ENCODE measurements around the gene JMJD8.

Gene JMJD8

GRCh38 chr16:674968-675883, 8.9 kb downstream of the JMJD8 start, which contains the start of gene RHBDL1:
Gene RHBDL1, plus strand, starts transcription at chr16:675671. Its CDS starts 120 bp downstream, at chr16:675791.
- DNase-seq, result no peak

GRCh38 chr16:674214-674881, 9.8 kb downstream of the JMJD8 start:
- no peak for DNase-seq

GRCh38 chr16:673399-673991, 10.6 kb downstream of the JMJD8 start:
- DNase-seq, result no peak

GRCh38 chr16:672851-673250, 11.3 kb downstream of the JMJD8 start:
- no peak for DNase-seq

GRCh38 chr16:672371-672770, 11.8 kb downstream of the JMJD8 start:
- DNase-seq, result no peak

- DNase-seq, result no peak
These were observed 12.6 kb downstream of the JMJD8 start for GRCh38 chr16:671353-672131.

GRCh38 chr16:670485-671352, 13.4 kb downstream of the JMJD8 start:
- no peak for DNase-seq

- DNase-seq, result no peak
These were observed 14.5 kb downstream of the JMJD8 start for GRCh38 chr16:669666-670065.

GRCh38 chr16:668519-669171, 15.5 kb downstream of the JMJD8 start:
- no peak for DNase-seq

GRCh38 chr16:667780-668518, 16.2 kb downstream of the JMJD8 start, which contains the start of gene RHOT2:
Gene RHOT2, plus strand, starts transcription at chr16:668132. Its CDS starts 68 bp downstream, at chr16:668200.
- peak; percentile 94 for DNase-seq

- DNase-seq, result no peak
These were observed 16.9 kb downstream of the JMJD8 start for GRCh38 chr16:667113-667779.

GRCh38 chr16:666572-666971, 17.6 kb downstream of the JMJD8 start:
- no peak for DNase-seq

- no peak for DNase-seq
These were observed 21.5 kb downstream of the JMJD8 start for GRCh38 chr16:662597-662996.

GRCh38 chr16:662095-662494, 22.0 kb downstream of the JMJD8 start:
- no peak for DNase-seq

GRCh38 chr16:661184-661821, 22.8 kb downstream of the JMJD8 start:
- no peak for DNase-seq

- DNase-seq, result peak; percentile 54
These were observed 23.5 kb downstream of the JMJD8 start for GRCh38 chr16:660459-661183.

GRCh38 chr16:660132-660458, 24.0 kb downstream of the JMJD8 start:
- no peak for DNase-seq

GRCh38 chr16:659618-660017, 24.5 kb downstream of the JMJD8 start:
- no peak for DNase-seq

Data from activated gamma-delta T cell treated with Interleukin-2 at 50 U/mL for 16 hours (primary cell).